ENCODE data around the gene RGS7.

The RGS7 gene

GRCh38 chr1:241079047-241079446, 278.0 kb downstream of the RGS7 start:
- DNase-seq (ENCODE audit: low spot score), result no peak

- no peak for DNase-seq (ENCODE audit: low spot score)
These were observed 279.4 kb downstream of the RGS7 start for GRCh38 chr1:241077386-241078147.

GRCh38 chr1:241074507-241074906, 282.5 kb downstream of the RGS7 start:
- no peak for DNase-seq (ENCODE audit: low spot score)

GRCh38 chr1:241068359-241068758, 288.6 kb downstream of the RGS7 start:
- DNase-seq (ENCODE audit: low spot score), result no peak

GRCh38 chr1:241063276-241063675, 293.7 kb downstream of the RGS7 start:
- no peak for DNase-seq (ENCODE audit: low spot score)

- no peak for DNase-seq (ENCODE audit: low spot score)
These were observed 295.9 kb downstream of the RGS7 start for GRCh38 chr1:241061062-241061461.

GRCh38 chr1:241048622-241049021, 308.4 kb downstream of the RGS7 start:
- no peak for DNase-seq (ENCODE audit: low spot score)

- no peak for DNase-seq (ENCODE audit: low spot score)
These were observed 311.3 kb downstream of the RGS7 start for GRCh38 chr1:241045659-241046058.

- no peak for DNase-seq (ENCODE audit: low spot score)
These were observed 322.6 kb downstream of the RGS7 start for GRCh38 chr1:241034203-241034936.

- DNase-seq (ENCODE audit: low spot score), result no peak
These were observed 332.2 kb downstream of the RGS7 start for GRCh38 chr1:241024834-241025233.

- DNase-seq (ENCODE audit: low spot score), result no peak
These were observed 334.6 kb downstream of the RGS7 start for GRCh38 chr1:241022366-241022765.

GRCh38 chr1:241020851-241021697, 335.9 kb downstream of the RGS7 start:
- DNase-seq (ENCODE audit: low spot score), result no peak

- DNase-seq (ENCODE audit: low spot score), result no peak
These were observed 344.2 kb downstream of the RGS7 start for GRCh38 chr1:241012708-241013340.

GRCh38 chr1:241007668-241008067, 349.3 kb downstream of the RGS7 start:
- no peak for DNase-seq (ENCODE audit: low spot score)

GRCh38 chr1:240999826-241000225, 357.2 kb downstream of the RGS7 start:
- no peak for DNase-seq (ENCODE audit: low spot score)

GRCh38 chr1:240998441-240999015, 358.5 kb downstream of the RGS7 start:
- no peak for DNase-seq (ENCODE audit: low spot score)

GRCh38 chr1:240998024-240998423, 359.0 kb downstream of the RGS7 start:
- DNase-seq (ENCODE audit: low spot score), result peak; percentile 49

- DNase-seq (ENCODE audit: low spot score), result no peak
These were observed 364.0 kb downstream of the RGS7 start for GRCh38 chr1:240993004-240993403.

- no peak for DNase-seq (ENCODE audit: low spot score)
These were observed 365.8 kb downstream of the RGS7 start for GRCh38 chr1:240991230-240991629.

GRCh38 chr1:240987928-240988327, 369.1 kb downstream of the RGS7 start:
- peak; percentile 14 for DNase-seq (ENCODE audit: low spot score)

- no peak for DNase-seq (ENCODE audit: low spot score)
These were observed 371.9 kb downstream of the RGS7 start for GRCh38 chr1:240985081-240985480.

GRCh38 chr1:240980342-240980741, 376.7 kb downstream of the RGS7 start:
- DNase-seq (ENCODE audit: low spot score), result no peak

Data from hepatic stellate cell (primary cell).